Neural cell (in vitro differentiated cells): ENCODE measurements around the gene ANGPTL8. TPM values are rescaled to one million over a fixed set of nuclear protein-coding genes. Genes with fewer than 3 reads are reported as not detected.

Experiments
- H2AFZ ChIP-seq: fragments of 200-600, 300-800 bp; sonication (generic), shearing (Covaris generic); 2 replicates; pipeline ENCODE4 v1.6.0; 2014; ENCODE audit warnings: low read depth, mild to moderate bottlenecking, antibody characterized with exemption, low read length, moderate library complexity
- H3F3A ChIP-seq: fragments of 200-600 bp; shearing (Covaris generic); 2 replicates; pipeline ENCODE4 v1.6.1; 2016; ENCODE audit warnings: mild to moderate bottlenecking, moderate library complexity, mixed read lengths, antibody characterized with exemption, low read length; ENCODE audit not compliant: insufficient read depth, poor library complexity, severe bottlenecking
- H3K27ac ChIP-seq: fragments of 200-600, 300-800 bp; sonication (generic), shearing (Covaris generic); 2 replicates; pipeline ENCODE4 v1.5.1; 2014; ENCODE audit warnings: mild to moderate bottlenecking, low read length, moderate library complexity
- H3K27me3 ChIP-seq: fragments of 300-800, 200-600 bp; sonication (generic), shearing (Covaris generic); 2 replicates; pipeline ENCODE4 v1.6.0; 2014; ENCODE audit warnings: mild to moderate bottlenecking, low read depth, low read length, moderate library complexity; ENCODE audit not compliant: insufficient read depth
- H3K36me3 ChIP-seq: fragments of 300-800, 200-600 bp; sonication (generic), shearing (Covaris generic); 2 replicates; pipeline ENCODE4 v1.5.1; 2014; ENCODE audit warnings: mild to moderate bottlenecking, antibody characterized with exemption, low read length, moderate library complexity; ENCODE audit not compliant: insufficient read depth
- H3K4me2 ChIP-seq: fragments of 300-800, 200-600 bp; sonication (generic), shearing (Covaris generic); 2 replicates; pipeline ENCODE4 v1.6.0; 2014; ENCODE audit warnings: mild to moderate bottlenecking, low read length
- H3K4me3 ChIP-seq: fragments of 300-800, 200-600 bp; sonication (generic), shearing (Covaris generic); 2 replicates; pipeline ENCODE4 v1.5.1; 2014; ENCODE audit warnings: mild to moderate bottlenecking, low read length, moderate library complexity
- H3K79me2 ChIP-seq: fragments of 200-600 bp; shearing (Covaris generic); replicated peaks from 2 replicates; pipeline ENCODE4 v1.6.0; 2014; ENCODE audit warnings: mild to moderate bottlenecking, low read length, moderate library complexity; ENCODE audit not compliant: insufficient read depth
- H3K9ac ChIP-seq: fragments of 300-800, 200-600 bp; sonication (generic), shearing (Covaris generic); 2 replicates; pipeline ENCODE4 v1.6.1; 2016; ENCODE audit warnings: mild to moderate bottlenecking, low read length, mixed read lengths
- H3K9me2 ChIP-seq: fragments of 200-600 bp; shearing (Covaris generic); 2 replicates; pipeline ENCODE4 v1.6.1; 2016; ENCODE audit warnings: mild to moderate bottlenecking, low read length, mixed read lengths; ENCODE audit not compliant: insufficient read depth
- H3K9me3 ChIP-seq: fragments of 200-600, 300-800 bp; sonication (generic), shearing (Covaris generic); 2 replicates; pipeline ENCODE4 v1.6.1; 2016; ENCODE audit warnings: mild to moderate bottlenecking, mixed run types, low read length, moderate library complexity, mixed read lengths
- H4K20me1 ChIP-seq: fragments of 200-600 bp; shearing (Covaris generic); 2 replicates; pipeline ENCODE4 v1.6.1; 2016; ENCODE audit warnings: mild to moderate bottlenecking, mixed run types; ENCODE audit not compliant: insufficient read depth
- CTCF ChIP-seq: fragments of 450-650 bp; IDR thresholded peaks from 2 replicates; pipeline ENCODE4 v1.5.1; 2014; ENCODE audit warnings: antibody characterized with exemption, mild to moderate bottlenecking, moderate library complexity; ENCODE audit not compliant: poor library complexity, severe bottlenecking
- EP300 ChIP-seq: fragments of 450-650 bp; conservative IDR thresholded peaks from 2 replicates; pipeline ENCODE4 v1.6.1; 2014; ENCODE audit warnings: antibody characterized with exemption, mild to moderate bottlenecking, moderate library complexity; ENCODE audit not compliant: poor library complexity, severe bottlenecking
- EZH2 ChIP-seq: fragments of 200-600, 300-800 bp; shearing (Covaris generic), sonication (generic); IDR thresholded peaks from 2 replicates; pipeline ENCODE4 v1.6.1; 2014; ENCODE audit warnings: antibody characterized with exemption, low read length, borderline replicate concordance, mild to moderate bottlenecking; ENCODE audit not compliant: insufficient read depth, poor library complexity, severe bottlenecking
- MXI1 ChIP-seq: fragments of 450-650 bp; conservative IDR thresholded peaks from 2 replicates; pipeline ENCODE4 v1.6.1; 2014; ENCODE audit warnings: antibody characterized with exemption, mild to moderate bottlenecking; ENCODE audit not compliant: poor library complexity, severe bottlenecking
- POLR2AphosphoS5 ChIP-seq: IDR thresholded peaks from 2 replicates; pipeline ENCODE4 v1.6.1; 2012
- RAD21 ChIP-seq: fragments of 450-650 bp; conservative IDR thresholded peaks from 2 replicates; pipeline ENCODE4 v1.6.1; 2014; ENCODE audit warnings: antibody characterized with exemption, mild to moderate bottlenecking, moderate library complexity
- SMC3 ChIP-seq: fragments of 450-650 bp; conservative IDR thresholded peaks from 2 replicates; pipeline ENCODE4 v1.6.1; 2014; ENCODE audit warnings: antibody characterized with exemption, mild to moderate bottlenecking, moderate library complexity; ENCODE audit not compliant: poor library complexity
- TAF1 ChIP-seq: IDR thresholded peaks from 2 replicates; pipeline ENCODE4 v1.6.1; 2012; ENCODE audit warnings: low read depth
- polyA plus RNA-seq: library from polyadenylated mRNA; depleted of rRNA; stranded (reverse); fragments of >200 nt; gene quantifications from 2 replicates; pipeline ENCODE4 v1.2.3, GENCODE V29; 2014
- TF ChIP-seq, protein P1 (sequence below): IDR thresholded peaks from 2 replicates; pipeline ENCODE4 v1.6.1; 2012; ENCODE audit warnings: borderline replicate concordance

The ANGPTL8 gene
- polyA plus RNA-seq, 1 donor from 2014 or later, result not detected

GRCh38 chr19:11261431-11261970 is 22.1 kb downstream of the ANGPTL8 start:
- no peaks in the 10 kb centered on the region for H3F3A ChIP-seq
- no peaks in the 10 kb centered on the region for H3K36me3 ChIP-seq
- no peaks in the 10 kb centered on the region for H4K20me1 ChIP-seq
- H3K9ac ChIP-seq, result no peak overlapping the region
- H3K4me3 ChIP-seq, result peak overlapping the region; percentile 64
- H3K27ac ChIP-seq, result no peak overlapping the region
- peaks cover 12% of the 10 kb centered on the region for H3K27me3 ChIP-seq
- no peak overlapping the region for H2AFZ ChIP-seq
- no peaks in the 10 kb centered on the region for H3K9me3 ChIP-seq
- no peaks in the 10 kb centered on the region for H3K9me2 ChIP-seq
- TF ChIP-seq, protein P1, sequence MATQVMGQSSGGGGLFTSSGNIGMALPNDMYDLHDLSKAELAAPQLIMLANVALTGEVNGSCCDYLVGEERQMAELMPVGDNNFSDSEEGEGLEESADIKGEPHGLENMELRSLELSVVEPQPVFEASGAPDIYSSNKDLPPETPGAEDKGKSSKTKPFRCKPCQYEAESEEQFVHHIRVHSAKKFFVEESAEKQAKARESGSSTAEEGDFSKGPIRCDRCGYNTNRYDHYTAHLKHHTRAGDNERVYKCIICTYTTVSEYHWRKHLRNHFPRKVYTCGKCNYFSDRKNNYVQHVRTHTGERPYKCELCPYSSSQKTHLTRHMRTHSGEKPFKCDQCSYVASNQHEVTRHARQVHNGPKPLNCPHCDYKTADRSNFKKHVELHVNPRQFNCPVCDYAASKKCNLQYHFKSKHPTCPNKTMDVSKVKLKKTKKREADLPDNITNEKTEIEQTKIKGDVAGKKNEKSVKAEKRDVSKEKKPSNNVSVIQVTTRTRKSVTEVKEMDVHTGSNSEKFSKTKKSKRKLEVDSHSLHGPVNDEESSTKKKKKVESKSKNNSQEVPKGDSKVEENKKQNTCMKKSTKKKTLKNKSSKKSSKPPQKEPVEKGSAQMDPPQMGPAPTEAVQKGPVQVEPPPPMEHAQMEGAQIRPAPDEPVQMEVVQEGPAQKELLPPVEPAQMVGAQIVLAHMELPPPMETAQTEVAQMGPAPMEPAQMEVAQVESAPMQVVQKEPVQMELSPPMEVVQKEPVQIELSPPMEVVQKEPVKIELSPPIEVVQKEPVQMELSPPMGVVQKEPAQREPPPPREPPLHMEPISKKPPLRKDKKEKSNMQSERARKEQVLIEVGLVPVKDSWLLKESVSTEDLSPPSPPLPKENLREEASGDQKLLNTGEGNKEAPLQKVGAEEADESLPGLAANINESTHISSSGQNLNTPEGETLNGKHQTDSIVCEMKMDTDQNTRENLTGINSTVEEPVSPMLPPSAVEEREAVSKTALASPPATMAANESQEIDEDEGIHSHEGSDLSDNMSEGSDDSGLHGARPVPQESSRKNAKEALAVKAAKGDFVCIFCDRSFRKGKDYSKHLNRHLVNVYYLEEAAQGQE, result no peak
- no peak for TF ChIP-seq CTCF
- TF ChIP-seq TAF1, result no peak
- no peak for TF ChIP-seq POLR2AphosphoS5
- TF ChIP-seq EZH2, result no peak
- no peak for TF ChIP-seq RAD21
- TF ChIP-seq SMC3, result no peak
- no peak overlapping the region for H3K4me2 ChIP-seq
- H3K79me2 ChIP-seq, result no peaks in the 10 kb centered on the region

DNA sequence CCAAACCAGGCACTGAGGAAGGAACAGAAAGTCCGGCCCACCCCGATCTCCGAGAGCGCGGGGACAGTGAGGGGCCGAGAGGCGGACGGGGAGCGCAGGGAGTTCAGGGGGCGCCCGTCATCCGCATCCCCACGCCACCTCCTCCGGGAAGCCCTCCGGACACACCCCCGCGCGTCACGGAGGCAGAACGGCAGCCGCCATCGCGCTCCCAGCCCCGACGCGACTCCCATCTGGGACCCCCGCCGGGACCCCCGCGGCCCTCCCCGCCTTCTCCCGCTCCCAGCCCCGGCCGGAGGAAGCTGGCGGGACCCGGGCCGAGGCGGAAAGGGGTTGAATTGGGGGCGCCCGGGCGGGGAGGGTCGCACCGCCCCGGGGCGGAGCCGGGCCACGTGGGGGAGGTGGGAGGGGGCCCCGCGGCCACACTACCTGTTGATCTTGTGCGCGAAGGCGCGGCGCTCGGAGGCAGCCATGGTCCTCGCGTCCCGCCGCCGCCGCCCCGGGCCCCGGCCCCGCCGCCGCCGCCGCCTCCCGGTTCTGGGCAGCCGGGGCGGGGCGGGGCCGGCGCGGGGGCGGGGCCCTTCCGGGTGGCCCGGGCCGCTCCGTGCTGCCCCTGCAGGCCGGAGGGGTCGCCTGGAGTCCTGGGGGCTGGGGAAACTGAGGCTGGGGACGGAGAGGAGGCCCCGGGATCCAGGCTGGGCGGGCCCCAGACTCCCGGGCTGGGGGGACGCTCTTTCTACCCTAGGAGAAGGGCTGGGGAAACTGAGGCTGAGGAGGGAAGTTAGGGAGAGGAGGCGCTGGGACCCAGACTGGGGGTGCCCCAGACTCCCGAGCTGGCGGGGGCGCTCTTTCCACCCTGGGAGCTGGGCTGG is 22.8 kb downstream of the ANGPTL8 start, which contains the start of gene DOCK6:
Gene DOCK6, minus strand, starts transcription at position 554 of the 869 bp plus-strand sequence. Its CDS starts 84 bp downstream, at position 470.
- Histone ChIP-seq H3K79me2 (no peaks in the 10 kb centered on the region), H2AFZ (no peak within 1 kb of the TSS), H3K4me2 (no peak within 1 kb of the TSS), H3K27me3 (peaks cover 12% of the 10 kb centered on the region), H3K9me3 (no peaks in the 10 kb centered on the region), H3K9me2 (no peaks in the 10 kb centered on the region), H3F3A (no peaks in the 10 kb centered on the region), H3K27ac (no peak within 1 kb of the TSS), H4K20me1 (no peaks in the 10 kb centered on the region), H3K9ac (peak within 1 kb of the TSS; percentile 9), H3K36me3 (no peaks in the 10 kb centered on the region), H3K4me3 (peak within 1 kb of the TSS; percentile 64)
- TF ChIP-seq SMC3, result no peak
- TF ChIP-seq POLR2AphosphoS5, result no peak
- no peak for TF ChIP-seq EP300
- TF ChIP-seq RAD21, result no peak
- TF ChIP-seq MXI1, result no peak
- TF ChIP-seq, protein P1, result no peak
- no peak for TF ChIP-seq CTCF
- no peak for TF ChIP-seq EZH2
- TF ChIP-seq TAF1, result no peak
